ENCODE data around the gene EPX.

DNA sequence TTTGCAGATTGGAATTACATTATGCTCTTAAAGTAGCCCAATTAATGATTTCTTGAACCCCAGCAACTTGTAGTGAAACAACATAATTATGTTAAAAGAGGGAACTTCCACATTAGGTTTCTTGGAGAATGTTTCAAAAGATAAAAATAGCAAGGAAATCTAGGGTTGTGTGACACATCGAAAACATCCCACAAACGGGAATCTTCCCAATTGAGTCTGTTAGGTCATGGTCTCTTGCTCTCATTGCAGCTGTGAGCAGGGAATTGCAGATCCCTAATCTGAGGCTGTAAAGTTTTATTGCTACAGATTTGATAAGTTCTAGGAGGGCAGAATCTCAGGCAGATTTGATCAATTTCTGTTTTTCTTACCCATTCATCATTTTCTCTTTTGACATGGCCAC, 39.1 kb downstream of the EPX start:
- TF ChIP-seq ZFP30 (CRISPR knock-in tag; IDR thresholded peaks at IDR 0.05) (no peak), ISL1 (CRISPR knock-in tag; IDR thresholded peaks at IDR 0.05) (no peak), BACH2 (CRISPR knock-in tag; IDR thresholded peaks at IDR 0.05; ENCODE audit: borderline replicate concordance) (no peak), GLIS3 (CRISPR knock-in tag; IDR thresholded peaks at IDR 0.05) (no peak), ZNF70 (CRISPR knock-in tag; IDR thresholded peaks at IDR 0.05) (no peak), CSDC2 (CRISPR knock-in tag; IDR thresholded peaks at IDR 0.05) (no peak), ARNTL (CRISPR knock-in tag; IDR thresholded peaks at IDR 0.05; ENCODE audit: borderline replicate concordance, low read depth) (no peak), TCF4 (CRISPR knock-in tag; IDR thresholded peaks at IDR 0.05; ENCODE audit: borderline replicate concordance) (no peak), ZNF565 (CRISPR knock-in tag; conservative IDR thresholded peaks at IDR 0.05; ENCODE audit: low read depth) (no peak)
- TF ChIP-seq, protein P1, sequence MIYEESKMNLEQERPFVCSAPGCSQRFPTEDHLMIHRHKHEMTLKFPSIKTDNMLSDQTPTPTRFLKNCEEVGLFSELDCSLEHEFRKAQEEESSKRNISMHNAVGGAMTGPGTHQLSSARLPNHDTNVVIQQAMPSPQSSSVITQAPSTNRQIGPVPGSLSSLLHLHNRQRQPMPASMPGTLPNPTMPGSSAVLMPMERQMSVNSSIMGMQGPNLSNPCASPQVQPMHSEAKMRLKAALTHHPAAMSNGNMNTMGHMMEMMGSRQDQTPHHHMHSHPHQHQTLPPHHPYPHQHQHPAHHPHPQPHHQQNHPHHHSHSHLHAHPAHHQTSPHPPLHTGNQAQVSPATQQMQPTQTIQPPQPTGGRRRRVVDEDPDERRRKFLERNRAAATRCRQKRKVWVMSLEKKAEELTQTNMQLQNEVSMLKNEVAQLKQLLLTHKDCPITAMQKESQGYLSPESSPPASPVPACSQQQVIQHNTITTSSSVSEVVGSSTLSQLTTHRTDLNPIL (CRISPR knock-in tag; IDR thresholded peaks at IDR 0.05; ENCODE audit: low read depth): no peak
- TF ChIP-seq, protein P2, sequence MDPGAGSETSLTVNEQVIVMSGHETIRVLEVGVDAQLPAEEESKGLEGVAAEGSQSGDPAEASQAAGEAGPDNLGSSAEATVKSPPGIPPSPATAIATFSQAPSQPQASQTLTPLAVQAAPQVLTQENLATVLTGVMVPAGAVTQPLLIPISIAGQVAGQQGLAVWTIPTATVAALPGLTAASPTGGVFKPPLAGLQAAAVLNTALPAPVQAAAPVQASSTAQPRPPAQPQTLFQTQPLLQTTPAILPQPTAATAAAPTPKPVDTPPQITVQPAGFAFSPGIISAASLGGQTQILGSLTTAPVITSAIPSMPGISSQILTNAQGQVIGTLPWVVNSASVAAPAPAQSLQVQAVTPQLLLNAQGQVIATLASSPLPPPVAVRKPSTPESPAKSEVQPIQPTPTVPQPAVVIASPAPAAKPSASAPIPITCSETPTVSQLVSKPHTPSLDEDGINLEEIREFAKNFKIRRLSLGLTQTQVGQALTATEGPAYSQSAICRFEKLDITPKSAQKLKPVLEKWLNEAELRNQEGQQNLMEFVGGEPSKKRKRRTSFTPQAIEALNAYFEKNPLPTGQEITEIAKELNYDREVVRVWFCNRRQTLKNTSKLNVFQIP (CRISPR knock-in tag; IDR thresholded peaks at IDR 0.05; ENCODE audit: borderline replicate concordance, low read depth): no peak
- TF ChIP-seq, protein P3, sequence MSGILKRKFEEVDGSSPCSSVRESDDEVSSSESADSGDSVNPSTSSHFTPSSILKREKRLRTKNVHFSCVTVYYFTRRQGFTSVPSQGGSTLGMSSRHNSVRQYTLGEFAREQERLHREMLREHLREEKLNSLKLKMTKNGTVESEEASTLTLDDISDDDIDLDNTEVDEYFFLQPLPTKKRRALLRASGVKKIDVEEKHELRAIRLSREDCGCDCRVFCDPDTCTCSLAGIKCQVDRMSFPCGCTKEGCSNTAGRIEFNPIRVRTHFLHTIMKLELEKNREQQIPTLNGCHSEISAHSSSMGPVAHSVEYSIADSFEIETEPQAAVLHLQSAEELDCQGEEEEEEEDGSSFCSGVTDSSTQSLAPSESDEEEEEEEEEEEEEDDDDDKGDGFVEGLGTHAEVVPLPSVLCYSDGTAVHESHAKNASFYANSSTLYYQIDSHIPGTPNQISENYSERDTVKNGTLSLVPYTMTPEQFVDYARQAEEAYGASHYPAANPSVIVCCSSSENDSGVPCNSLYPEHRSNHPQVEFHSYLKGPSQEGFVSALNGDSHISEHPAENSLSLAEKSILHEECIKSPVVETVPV (CRISPR knock-in tag; IDR thresholded peaks at IDR 0.05): no peak
- TF ChIP-seq, protein P4, sequence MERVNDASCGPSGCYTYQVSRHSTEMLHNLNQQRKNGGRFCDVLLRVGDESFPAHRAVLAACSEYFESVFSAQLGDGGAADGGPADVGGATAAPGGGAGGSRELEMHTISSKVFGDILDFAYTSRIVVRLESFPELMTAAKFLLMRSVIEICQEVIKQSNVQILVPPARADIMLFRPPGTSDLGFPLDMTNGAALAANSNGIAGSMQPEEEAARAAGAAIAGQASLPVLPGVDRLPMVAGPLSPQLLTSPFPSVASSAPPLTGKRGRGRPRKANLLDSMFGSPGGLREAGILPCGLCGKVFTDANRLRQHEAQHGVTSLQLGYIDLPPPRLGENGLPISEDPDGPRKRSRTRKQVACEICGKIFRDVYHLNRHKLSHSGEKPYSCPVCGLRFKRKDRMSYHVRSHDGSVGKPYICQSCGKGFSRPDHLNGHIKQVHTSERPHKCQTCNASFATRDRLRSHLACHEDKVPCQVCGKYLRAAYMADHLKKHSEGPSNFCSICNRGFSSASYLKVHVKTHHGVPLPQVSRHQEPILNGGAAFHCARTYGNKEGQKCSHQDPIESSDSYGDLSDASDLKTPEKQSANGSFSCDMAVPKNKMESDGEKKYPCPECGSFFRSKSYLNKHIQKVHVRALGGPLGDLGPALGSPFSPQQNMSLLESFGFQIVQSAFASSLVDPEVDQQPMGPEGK (CRISPR knock-in tag; IDR thresholded peaks at IDR 0.05; ENCODE audit: borderline replicate concordance): no peak

All from SK-N-SH treated with all-trans-retinoic acid at 6 μM for 48 hours (cell line).